K562 (cell line): Measurements from ENCODE around the gene SCAMP5. TPM values are rescaled to one million over a fixed set of nuclear protein-coding genes. Genes with fewer than 3 reads are reported as not detected.

Source experiments
- ATAC-seq: fragments of 200-7000 bp; cut with Tn5 transposase; 3 replicates; pipeline ENCODE4 v1.9.1; 2020; ENCODE audit warnings: moderate library complexity
- BruUV-seq: library from RNA; stranded (reverse); fragments of 400-500 nt; replicated peaks from 2 replicates; lab custom pipeline; 2021; lab: Mats Ljungman, UMichigan
- CTCF ChIA-PET: fragments of 300-600 bp; formaldehyde crosslinking; extraction: SDS; loops from one replicate; lab custom pipeline; 2021; ENCODE audit warnings: low intra/inter-chr PET ratio; lab: Yijun Ruan, JAX
- POLR2A ChIA-PET: fragments of 300-600, 350-650 bp; sonication (Branson Sonifier 250); formaldehyde crosslinking; extraction: SDS; loops from one replicate; lab custom pipeline; 2021; ENCODE audit warnings: antibody characterized with exemption, inconsistent platforms; lab: Yijun Ruan, JAX
- DNase-seq, 4 experiments: peaks; one replicate each; pipeline versions ENCODE4 v3.0.0 to v3.0.0-alpha.2; 2011 to 2018; ENCODE audit warnings: low spot score in 3 of 4, mixed read lengths in 3 of 4; ENCODE audit errors: extremely low read depth in 1 of 4
- FAIRE-seq: peaks from 2 replicates; lab custom pipeline; 2011; peaks lifted over from hg19 to GRCh38; lab: Jason Lieb, UNC
- H2AFZ ChIP-seq: 2 replicates; pipeline ENCODE4 v1.6.0; 2011; ENCODE audit warnings: low read depth, low read length, control low read depth, inconsistent platforms
- H3K27ac ChIP-seq: fragments of 200-600 bp; 3 replicates; pipeline ENCODE4 v1.8.0; 2011; ENCODE audit warnings: low read depth, mild to moderate bottlenecking, control low read depth, inconsistent platforms, low read length, moderate library complexity, mixed read lengths; ENCODE audit errors: extremely low read depth
- H3K27me3 ChIP-seq, 2 experiments: fragments of 300-600 bp in 1 of 2; 2 replicates in 1 of 2; 3 replicates in 1 of 2; pipeline versions ENCODE4 v1.6.0 to v1.8.0; 2011; ENCODE audit warnings: inconsistent platforms in 2 of 2, low read length in 2 of 2, mild to moderate bottlenecking in 1 of 2, mixed read lengths in 1 of 2, moderate library complexity in 1 of 2; ENCODE audit not compliant: control insufficient read depth in 2 of 2, insufficient read depth in 2 of 2
- H3K36me3 ChIP-seq: fragments of 300-600 bp; 3 replicates; pipeline ENCODE4 v1.8.0; 2011; ENCODE audit warnings: mild to moderate bottlenecking, low read length, inconsistent platforms; ENCODE audit not compliant: control insufficient read depth, insufficient read depth
- H3K4me1 ChIP-seq, 2 experiments: fragments of 200-600 bp in 1 of 2; replicated peaks in 1 of 2; 2 replicates in 1 of 2; 3 replicates in 1 of 2; pipeline versions ENCODE4 v1.5.1 to v1.8.0; 2011; ENCODE audit warnings: inconsistent platforms in 2 of 2, low read length in 2 of 2, mild to moderate bottlenecking in 1 of 2, mixed read lengths in 1 of 2, moderate library complexity in 1 of 2; ENCODE audit not compliant: control insufficient read depth in 2 of 2, insufficient read depth in 2 of 2
- H3K4me2 ChIP-seq: 2 replicates; pipeline ENCODE4 v1.6.1; 2011; ENCODE audit warnings: low read length, control low read depth, inconsistent platforms, mixed read lengths; ENCODE audit not compliant: insufficient read depth
- H3K4me3 ChIP-seq: fragments of 200-600 bp; sonication (generic), shearing (Covaris generic); 2 replicates; pipeline ENCODE4 v1.5.1; 2016; ENCODE audit warnings: control low read depth, inconsistent platforms
- H3K79me2 ChIP-seq: fragments of 200-600 bp; 3 replicates; pipeline ENCODE4 v1.8.0; 2011; ENCODE audit warnings: low read length, inconsistent platforms; ENCODE audit not compliant: control insufficient read depth, insufficient read depth
- H3K9ac ChIP-seq, 2 experiments: 2 replicates each; pipeline versions ENCODE4 v1.6.0 to v1.6.1; 2011; ENCODE audit warnings: low read depth in 2 of 2, low read length in 2 of 2, control low read depth in 1 of 2, inconsistent platforms in 1 of 2, mild to moderate bottlenecking in 1 of 2, mixed read lengths in 1 of 2; ENCODE audit not compliant: insufficient read depth in 1 of 2
- H3K9me1 ChIP-seq: one replicate; pipeline ENCODE4 v1.6.0; 2011; ENCODE audit warnings: inconsistent platforms, mild to moderate bottlenecking, low read length, moderate library complexity; ENCODE audit not compliant: control insufficient read depth, insufficient read depth
- H3K9me3 ChIP-seq: replicated peaks from 2 replicates; pipeline ENCODE4 v1.5.1; 2011; ENCODE audit warnings: low read depth, low read length, inconsistent platforms; ENCODE audit not compliant: control insufficient read depth, insufficient read depth
- H4K20me1 ChIP-seq: replicated peaks from 2 replicates; pipeline ENCODE4 v1.6.1; 2011; ENCODE audit warnings: low read length, inconsistent platforms, mixed read lengths; ENCODE audit not compliant: control insufficient read depth, insufficient read depth
- ARHGAP35 ChIP-seq: fragments of 450-650 bp; IDR thresholded peaks from 2 replicates; pipeline ENCODE4 v1.6.1; 2018; ENCODE audit not compliant: partially characterized antibody
- EP300 ChIP-seq: IDR thresholded peaks from 2 replicates; pipeline ENCODE4 v1.6.1; 2012; ENCODE audit warnings: low read length, improper control_type of control experiment
- GTF2F1 ChIP-seq: IDR thresholded peaks from 2 replicates; pipeline ENCODE4 v1.6.1; 2011; ENCODE audit warnings: low read depth, low read length, improper control_type of control experiment
- HDAC6 ChIP-seq: IDR thresholded peaks from 2 replicates; pipeline ENCODE4 v1.6.1; 2012; ENCODE audit warnings: low read depth, mild to moderate bottlenecking, control low read depth, inconsistent platforms, low read length, moderate library complexity
- HMGXB4 ChIP-seq: sonication (generic); formaldehyde crosslinking; IDR thresholded peaks from 2 replicates; pipeline ENCODE4 v1.8.1; 2023; ENCODE audit warnings: mild to moderate bottlenecking, missing genetic modification reagents
- NCOA1 ChIP-seq: fragments of 450-650 bp; IDR thresholded peaks from 2 replicates; pipeline ENCODE4 v1.6.1; 2016; ENCODE audit warnings: low read depth
- NCOA4 ChIP-seq: fragments of 450-650 bp; IDR thresholded peaks from 2 replicates; pipeline ENCODE4 v1.6.1; 2018; ENCODE audit warnings: mild to moderate bottlenecking; ENCODE audit not compliant: partially characterized antibody
- NR4A1 ChIP-seq, 2 experiments: fragments of 250-450 bp in 1 of 2; fragments of 450-650 bp in 1 of 2; sonication (Bioruptor Pico) in 1 of 2; IDR thresholded peaks; 2 replicates each; pipeline versions ENCODE4 v1.4.0 to v1.6.1; 2016 to 2020; ENCODE audit warnings: mild to moderate bottlenecking in 2 of 2, missing compliant biosample characterization in 1 of 2, missing genetic modification characterization in 1 of 2, moderate library complexity in 1 of 2
- PHF21A ChIP-seq: fragments of 450-650 bp; IDR thresholded peaks from 2 replicates; pipeline ENCODE4 v1.6.1; 2017; ENCODE audit warnings: low read depth, borderline replicate concordance
- RB1 ChIP-seq: fragments of 450-650 bp; IDR thresholded peaks from 2 replicates; pipeline ENCODE4 v1.6.1; 2017; ENCODE audit warnings: low read depth, mild to moderate bottlenecking
- RHOXF2B ChIP-seq: fragments of 250-450 bp; sonication (Bioruptor Pico); conservative IDR thresholded peaks from 2 replicates; pipeline ENCODE4 v1.5.1; 2021
- USF1 ChIP-seq: sonication (generic); formaldehyde crosslinking; IDR thresholded peaks from 2 replicates; pipeline ENCODE4 v1.9.0; 2022; ENCODE audit warnings: mild to moderate bottlenecking, missing genetic modification reagents
- ZKSCAN8 ChIP-seq: fragments of 200-800 bp; sonication (Bioruptor generic); IDR thresholded peaks from 2 replicates; pipeline ENCODE4 v1.6.1; 2016; ENCODE audit warnings: missing genetic modification characterization, missing compliant biosample characterization
- ZNF184 ChIP-seq: sonication (generic); formaldehyde crosslinking; IDR thresholded peaks from 2 replicates; pipeline ENCODE4 v1.5.0; 2020; ENCODE audit warnings: missing genetic modification reagents
- ZNF398 ChIP-seq: fragments of 250-450 bp; sonication (Bioruptor Pico); IDR thresholded peaks from 2 replicates; pipeline ENCODE4 v1.8.0; 2021; ENCODE audit warnings: moderate library complexity, mild to moderate bottlenecking, inconsistent platforms
- ZNF408 ChIP-seq: fragments of 250-450 bp; sonication (Bioruptor Pico); IDR thresholded peaks from 2 replicates; pipeline ENCODE4 v1.4.0; 2020; ENCODE audit warnings: low read depth, mild to moderate bottlenecking, moderate library complexity
- ZNF717 ChIP-seq: fragments of 250-450 bp; sonication (Bioruptor Pico); IDR thresholded peaks from 2 replicates; pipeline ENCODE4 v1.5.0; 2021
- WGBS: fragments of 100-300 bp; shearing (Covaris generic); methylation state at CpG from one replicate; pipeline ENCODE4 v1.1.6; 2016; ENCODE audit warnings: low coverage, mixed read lengths; ENCODE audit not compliant: insufficient coverage; ENCODE audit errors: missing lambda C conversion rate; 5-methylcytosine and 5-hydroxymethylcytosine counted together
- in situ Hi-C: fragments of 300-500 bp; cut with MboI; formaldehyde crosslinking; loops from 4 replicates; pipeline ENCODE4 v1.15.0; 2018; ENCODE audit warnings: inconsistent platforms, mixed read lengths
- intact Hi-C: fragments of 100-400 bp; cut with micrococcal nuclease; formaldehyde crosslinking; loops from 2 replicates; pipeline ENCODE4 v1.14.2; 2022
- polyA plus RNA-seq, 8 experiments: library from polyadenylated mRNA; depleted of rRNA in 4 of 8; stranded (reverse) in 5 of 8; unstranded in 3 of 8; fragments of >200 nt; fragmentation: Nextera tagmentation in 2 of 8; fragmentation: Illumina TruSeq in 1 of 8; extraction: Ambion mirVana in 2 of 8; extraction: Trizol in 1 of 8; gene quantifications; 2 replicates each; pipeline versions ENCODE4 v1.2.1 to v1.2.3, GENCODE V29; 2011 to 2014; ENCODE audit warnings: inconsistent platforms in 1 of 8, missing spikeins in 1 of 8
- total RNA-seq, 7 experiments: library from RNA; depleted of rRNA in 6 of 7; stranded (reverse); fragments of >200 nt in 6 of 7; fragmentation: Illumina TruSeq in 2 of 7; extraction: Trizol in 2 of 7; gene quantifications; 2 replicates each; pipeline versions ENCODE4 v1.2.1 to v1.2.3, GENCODE V29; 2011 to 2021; ENCODE audit warnings: low replicate concordance in 1 of 7
- TF ChIP-seq, protein P1 (sequence below): sonication (generic); IDR thresholded peaks from 2 replicates; pipeline ENCODE4 v1.6.1; 2016

SCAMP5 gene
- total and polyA plus RNA-seq, 9 of the 15 experiments (the other 6 are each of a cell fraction or from before 2014, with no cell fraction given): 0.09 to 0.29 (median 0.19) TPM; not detected in 5

DNA sequence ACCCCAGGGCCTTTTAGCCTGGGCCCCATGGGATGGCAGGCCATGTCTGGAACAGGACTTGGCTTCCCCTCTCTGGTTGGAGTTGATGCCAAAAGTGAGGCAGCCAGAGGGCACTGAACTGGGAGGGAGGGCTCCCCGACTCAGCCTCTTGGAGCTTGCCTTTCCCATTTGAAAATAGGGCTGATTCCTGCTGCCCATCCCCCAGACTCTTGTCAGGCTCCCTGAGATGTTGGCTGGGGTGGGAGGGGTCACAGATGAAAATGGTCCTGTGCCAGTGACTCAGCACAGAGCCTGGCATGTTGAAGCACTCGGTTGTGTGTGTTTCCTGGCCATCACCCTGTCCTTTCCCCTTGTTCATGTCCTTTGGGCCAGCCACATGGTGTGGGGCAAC, 34.7 kb downstream of the SCAMP5 start:
- Histone ChIP-seq H2AFZ (no peak overlapping the region), H3K4me2 (no peak overlapping the region), H3K27me3 (no peaks in the 10 kb centered on the region), H3K27ac (no peak overlapping the region), H3K4me3 (no peak overlapping the region), H3K36me3 (peaks cover 15% of the 10 kb centered on the region), H3K9me3 (no peaks in the 10 kb centered on the region), H3K79me2 (peaks cover 4% of the 10 kb centered on the region; the same call in 1 of the 3 replicates), H3K4me1 (peaks cover 20 to 25% of the 10 kb centered on the region in 2 experiments), H3K9ac (peak overlapping the region in 1 of 2 experiments; percentile 22; a peak in 2 of 4 replicates), H4K20me1 (no peaks in the 10 kb centered on the region), H3K9me1 (no peaks in the 10 kb centered on the region)
- in situ Hi-C loops (no loop called here), intact Hi-C loops (no loop called here)
- no peak for TF ChIP-seq NR4A1 (CRISPR knock-in tag; IDR thresholded peaks at IDR 0.05)
- no peak for TF ChIP-seq NR4A1 (tag; IDR thresholded peaks at IDR 0.05)
- TF ChIP-seq ZNF717 (CRISPR knock-in tag): no peak
- TF ChIP-seq PHF21A: no peak
- no peak for TF ChIP-seq HDAC6
- TF ChIP-seq, protein P1, sequence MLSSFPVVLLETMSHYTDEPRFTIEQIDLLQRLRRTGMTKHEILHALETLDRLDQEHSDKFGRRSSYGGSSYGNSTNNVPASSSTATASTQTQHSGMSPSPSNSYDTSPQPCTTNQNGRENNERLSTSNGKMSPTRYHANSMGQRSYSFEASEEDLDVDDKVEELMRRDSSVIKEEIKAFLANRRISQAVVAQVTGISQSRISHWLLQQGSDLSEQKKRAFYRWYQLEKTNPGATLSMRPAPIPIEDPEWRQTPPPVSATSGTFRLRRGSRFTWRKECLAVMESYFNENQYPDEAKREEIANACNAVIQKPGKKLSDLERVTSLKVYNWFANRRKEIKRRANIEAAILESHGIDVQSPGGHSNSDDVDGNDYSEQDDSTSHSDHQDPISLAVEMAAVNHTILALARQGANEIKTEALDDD: no peak
- TF ChIP-seq RB1: no peak
- no peak for TF ChIP-seq ZNF398 (CRISPR knock-in tag)
- no peak for TF ChIP-seq EP300
- TF ChIP-seq ARHGAP35: no peak
- TF ChIP-seq HMGXB4 (CRISPR knock-in tag): no peak
- TF ChIP-seq ZNF184 (CRISPR knock-in tag): no peak
- TF ChIP-seq RHOXF2B (CRISPR knock-in tag): no peak
- no peak for TF ChIP-seq GTF2F1
- no peak for TF ChIP-seq ZNF408 (CRISPR knock-in tag)
- TF ChIP-seq NCOA4: no peak
- no peak for TF ChIP-seq ZKSCAN8 (CRISPR knock-in tag)
- TF ChIP-seq NCOA1: no peak
- TF ChIP-seq USF1 (CRISPR knock-in tag): no peak
- BruUV-seq: no TSS peak
- no peak for FAIRE-seq
- POLR2A ChIA-PET: interaction anchor here (1.0 to 1.8 kb wide), 4 partner anchors 15 to 183 kb away, joined by 3 to 20 read pairs (median 6); no protein-coding TSS in a partner anchor
- no peak for DNase-seq
- CTCF ChIA-PET: interaction anchor here (0.7 to 4.3 kb wide), 3 partner anchors 54 to 174 kb away, joined by 3 to 76 read pairs (median 3); partner anchors contain the start of gene C15orf39
- WGBS: 46% methylated on average over 2 of the region's 2 CpGs
- no peak for ATAC-seq
